ENCODE data around the gene MTR.

Gene MTR

GRCh38 chr1:236860101-236860500, 65.0 kb downstream of the MTR start:
- TF ChIP-seq CTCF (IDR thresholded peaks at IDR 0.05; ENCODE audit: low read depth, low read length, missing control alignments): no peak
- H3K4me3 ChIP-seq (ENCODE audit: low read depth, low read length): no peak overlapping the region
- no peak for DNase-seq (ENCODE audit: low read depth)

GRCh38 chr1:236860674-236861073, 65.6 kb downstream of the MTR start:
- H3K4me3 ChIP-seq (ENCODE audit: low read depth, low read length): no peak overlapping the region
- TF ChIP-seq CTCF (IDR thresholded peaks at IDR 0.05; ENCODE audit: low read depth, low read length, missing control alignments): no peak
- no peak for DNase-seq (ENCODE audit: low read depth)

GRCh38 chr1:236861560-236862218, 66.6 kb downstream of the MTR start:
- no peak for TF ChIP-seq CTCF (IDR thresholded peaks at IDR 0.05; ENCODE audit: low read depth, low read length, missing control alignments)
- no peak for DNase-seq (ENCODE audit: low read depth)
- no peak overlapping the region for H3K4me3 ChIP-seq (ENCODE audit: low read depth, low read length)

- no peak for DNase-seq (ENCODE audit: low read depth)
- TF ChIP-seq CTCF (IDR thresholded peaks at IDR 0.05; ENCODE audit: low read depth, low read length, missing control alignments): no peak
Measured at GRCh38 chr1:236862219-236862591, 67.1 kb downstream of the MTR start.

GRCh38 chr1:236862615-236863211, 67.6 kb downstream of the MTR start:
- DNase-seq (ENCODE audit: low read depth): no peak

More at GRCh38 chr1:236862219-236862591, 67.1 kb downstream of the MTR start:
- H3K4me3 ChIP-seq (ENCODE audit: low read depth, low read length): no peak overlapping the region

GRCh38 chr1:236864211-236864610, 69.1 kb downstream of the MTR start:
- DNase-seq (ENCODE audit: low read depth): no peak
- TF ChIP-seq CTCF (IDR thresholded peaks at IDR 0.05; ENCODE audit: low read depth, low read length, missing control alignments): no peak
- no peak overlapping the region for H3K4me3 ChIP-seq (ENCODE audit: low read depth, low read length)

More at GRCh38 chr1:236862615-236863211, 67.6 kb downstream of the MTR start:
- no peak for TF ChIP-seq CTCF (IDR thresholded peaks at IDR 0.05; ENCODE audit: low read depth, low read length, missing control alignments)
- no peak overlapping the region for H3K4me3 ChIP-seq (ENCODE audit: low read depth, low read length)
